Ectodermal cell (in vitro differentiated cells): Measurements from ENCODE around the gene PSMD14.

Source experiments
- H3K27ac ChIP-seq: 2 replicates; pipeline ENCODE4 v1.7.0; 2013; ENCODE audit warnings: mild to moderate bottlenecking, low read depth, low read length; ENCODE audit not compliant: insufficient read depth, poor library complexity, severe bottlenecking
- H3K27me3 ChIP-seq: 2 replicates; pipeline ENCODE4 v1.7.0; 2013; ENCODE audit warnings: mild to moderate bottlenecking, low read length; ENCODE audit not compliant: insufficient read depth, control insufficient read depth, poor library complexity, severe bottlenecking
- H3K36me3 ChIP-seq: one replicate; pipeline ENCODE4 v1.7.0; 2013; ENCODE audit warnings: low read length; ENCODE audit not compliant: control insufficient read depth, insufficient read depth
- H3K4me1 ChIP-seq: one replicate; pipeline ENCODE4 v1.7.0; 2013; ENCODE audit warnings: low read length; ENCODE audit not compliant: control insufficient read depth, insufficient read depth
- H3K4me3 ChIP-seq: 2 replicates; pipeline ENCODE4 v1.7.0; 2013; ENCODE audit warnings: low read depth, low read length, control low read depth; ENCODE audit not compliant: insufficient read depth
- H3K9me3 ChIP-seq: 2 replicates; pipeline ENCODE4 v1.7.0; 2013; ENCODE audit warnings: mild to moderate bottlenecking, low read length, moderate library complexity; ENCODE audit not compliant: control insufficient read depth
- WGBS, 2 experiments: methylation state at CpG; one replicate each; pipeline ENCODE4 v1.1.7; 2013; ENCODE audit warnings: missing lambda C conversion rate in 2 of 2; 5-methylcytosine and 5-hydroxymethylcytosine counted together

The PSMD14 gene

GRCh38 chr2:161424394-161424769, 116.2 kb downstream of the PSMD14 start:
- no peak overlapping the region for H3K4me3 ChIP-seq

DNA sequence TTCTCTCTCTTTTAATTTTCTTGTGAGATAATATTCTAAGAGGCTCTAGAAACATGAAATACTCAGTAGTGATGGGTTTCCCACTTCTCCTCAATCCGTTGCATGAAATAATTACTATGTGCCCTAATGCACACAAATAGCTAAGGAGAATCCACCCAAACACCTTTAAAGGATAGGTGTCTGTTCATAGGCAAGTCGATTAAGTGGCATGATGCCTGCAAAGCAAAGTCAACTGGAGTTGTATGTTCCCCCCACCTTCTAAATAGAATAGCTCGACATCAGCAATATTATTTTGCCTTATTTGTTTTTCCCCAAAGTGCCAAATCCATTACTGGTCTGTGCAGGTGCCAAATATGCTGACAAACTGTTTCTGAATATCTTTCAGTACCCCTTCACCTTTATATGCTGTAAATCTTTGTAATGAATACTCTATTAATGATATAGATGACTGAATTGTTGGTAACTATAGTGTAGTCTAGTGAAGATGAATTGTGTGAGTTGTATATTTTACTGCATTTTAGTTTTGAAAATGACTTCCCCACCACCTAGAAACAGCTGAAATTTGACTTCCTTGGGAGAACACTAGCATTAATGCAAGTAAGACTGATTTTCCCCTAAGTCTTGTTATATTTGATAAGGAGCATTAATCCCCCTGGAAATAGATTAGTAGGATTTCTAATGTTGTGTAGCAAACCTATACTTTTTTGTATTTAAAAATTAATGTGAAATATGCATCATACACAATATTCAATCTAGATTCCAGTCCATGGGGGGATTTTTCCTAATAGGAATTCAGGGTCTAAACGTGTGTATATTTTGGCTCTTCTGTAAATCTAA, 116.9 kb downstream of the PSMD14 start:
- no peak overlapping the region for H3K4me3 ChIP-seq

More at GRCh38 chr2:161424394-161424769, 116.2 kb downstream of the PSMD14 start:
- H3K9me3 ChIP-seq = no peaks in the 10 kb centered on the region
- no peak overlapping the region for H3K27ac ChIP-seq
- peaks cover 100% of the 10 kb centered on the region for H3K27me3 ChIP-seq
- WGBS, 2 experiments = 5 to 6% methylated on average over 9 of the region's 9 CpGs
- no peaks in the 10 kb centered on the region for H3K36me3 ChIP-seq
- H3K4me1 ChIP-seq = peaks cover 5% of the 10 kb centered on the region

GRCh38 chr2:161425728-161426454, 117.7 kb downstream of the PSMD14 start:
- Histone ChIP-seq H3K4me1 (peaks cover 5% of the 10 kb centered on the region), H3K27ac (no peak overlapping the region)
- 32 to 33% methylated on average over 10 to 16 of the region's 17 CpGs for WGBS, 2 experiments

More for the DNA sequence above, 116.9 kb downstream of the PSMD14 start:
- no peaks in the 10 kb centered on the region for H3K9me3 ChIP-seq
- peaks cover 100% of the 10 kb centered on the region for H3K27me3 ChIP-seq
- no peaks in the 10 kb centered on the region for H3K36me3 ChIP-seq
- H3K4me1 ChIP-seq = peaks cover 5% of the 10 kb centered on the region
- 45 to 52% methylated on average over 2 to 3 of the region's 4 CpGs for WGBS, 2 experiments
- no peak overlapping the region for H3K27ac ChIP-seq

GRCh38 chr2:161426455-161426921, 118.3 kb downstream of the PSMD14 start:
- Histone ChIP-seq H3K9me3 (no peaks in the 10 kb centered on the region), H3K27me3 (peaks cover 94% of the 10 kb centered on the region), H3K4me1 (peaks cover 5% of the 10 kb centered on the region), H3K36me3 (no peaks in the 10 kb centered on the region), H3K27ac (no peak overlapping the region), H3K4me3 (peak overlapping the region; percentile 20)
- WGBS, 2 experiments = 7 to 10% methylated on average over 13 of the region's 13 CpGs

More at GRCh38 chr2:161425728-161426454, 117.7 kb downstream of the PSMD14 start:
- Histone ChIP-seq H3K36me3 (no peaks in the 10 kb centered on the region), H3K4me3 (no peak overlapping the region), H3K27me3 (peaks cover 100% of the 10 kb centered on the region), H3K9me3 (no peaks in the 10 kb centered on the region)

GRCh38 chr2:161426922-161427663, 118.9 kb downstream of the PSMD14 start:
- Histone ChIP-seq H3K4me3 (peak overlapping the region; percentile 20), H3K27ac (no peak overlapping the region), H3K4me1 (peaks cover 5% of the 10 kb centered on the region), H3K27me3 (peaks cover 89% of the 10 kb centered on the region), H3K36me3 (no peaks in the 10 kb centered on the region), H3K9me3 (no peaks in the 10 kb centered on the region)
- 2% methylated on average over 54 of the region's 54 CpGs for WGBS, 2 experiments

- H3K27me3 ChIP-seq = peaks cover 83% of the 10 kb centered on the region
- H3K36me3 ChIP-seq = no peaks in the 10 kb centered on the region
- peaks cover 5% of the 10 kb centered on the region for H3K4me1 ChIP-seq
- H3K9me3 ChIP-seq = no peaks in the 10 kb centered on the region
- no peak overlapping the region for H3K27ac ChIP-seq
- no peak overlapping the region for H3K4me3 ChIP-seq
- WGBS, 2 experiments = 18 to 23% methylated on average over 64 of the region's 64 CpGs
Observed at GRCh38 chr2:161427664-161428587, 119.7 kb downstream of the PSMD14 start.

- WGBS, 2 experiments = 85 to 92% methylated on average over 2 of the region's 2 CpGs
- H3K4me3 ChIP-seq = no peak overlapping the region
- no peak overlapping the region for H3K27ac ChIP-seq
- peaks cover 59% of the 10 kb centered on the region for H3K27me3 ChIP-seq
- no peaks in the 10 kb centered on the region for H3K9me3 ChIP-seq
- H3K36me3 ChIP-seq = no peaks in the 10 kb centered on the region
- no peaks in the 10 kb centered on the region for H3K4me1 ChIP-seq
Observed at GRCh38 chr2:161430386-161430785, 122.2 kb downstream of the PSMD14 start.

GRCh38 chr2:161432107-161432506, 123.9 kb downstream of the PSMD14 start:
- H3K27me3 ChIP-seq = peaks cover 41% of the 10 kb centered on the region

GRCh38 chr2:161434118-161434517, 125.9 kb downstream of the PSMD14 start:
- WGBS, 2 experiments = 71% methylated on average over 1 of the region's 1 CpG; no CpG with 5 or more reads in 1 of the 2 experiments

More at GRCh38 chr2:161432107-161432506, 123.9 kb downstream of the PSMD14 start:
- Histone ChIP-seq H3K4me3 (no peak overlapping the region), H3K27ac (no peak overlapping the region), H3K9me3 (no peaks in the 10 kb centered on the region), H3K36me3 (no peaks in the 10 kb centered on the region), H3K4me1 (no peaks in the 10 kb centered on the region)
- WGBS, 2 experiments = 78 to 81% methylated on average over 3 of the region's 3 CpGs

More at GRCh38 chr2:161434118-161434517, 125.9 kb downstream of the PSMD14 start:
- H3K4me3 ChIP-seq = no peak overlapping the region
- no peaks in the 10 kb centered on the region for H3K9me3 ChIP-seq
- peaks cover 21% of the 10 kb centered on the region for H3K27me3 ChIP-seq
- no peaks in the 10 kb centered on the region for H3K36me3 ChIP-seq
- H3K27ac ChIP-seq = no peak overlapping the region
- no peaks in the 10 kb centered on the region for H3K4me1 ChIP-seq
